ENCODE results near the gene LIX1.

- TF ChIP-seq CTCF (conservative IDR thresholded peaks at IDR 0.05; ENCODE audit: low read depth, low read length) (no peak), EZH2 (IDR thresholded peaks at IDR 0.05; ENCODE audit: low read length, unreplicated experiment) (no peak)
Measured at GRCh38 chr5:97143704-97144103, 1.3 kb upstream of the LIX1 start.
